HG02798 (cell line): Measurements from ENCODE around the gene PDPN.

Source experiments
- ATAC-seq: cut with Tn5 transposase; IDR thresholded peaks from one replicate; pipeline ENCODE4 v1.9.1; 2021; ENCODE audit warnings: mild to moderate bottlenecking; ENCODE audit not compliant: unreplicated experiment, poor library complexity

Gene PDPN

DNA sequence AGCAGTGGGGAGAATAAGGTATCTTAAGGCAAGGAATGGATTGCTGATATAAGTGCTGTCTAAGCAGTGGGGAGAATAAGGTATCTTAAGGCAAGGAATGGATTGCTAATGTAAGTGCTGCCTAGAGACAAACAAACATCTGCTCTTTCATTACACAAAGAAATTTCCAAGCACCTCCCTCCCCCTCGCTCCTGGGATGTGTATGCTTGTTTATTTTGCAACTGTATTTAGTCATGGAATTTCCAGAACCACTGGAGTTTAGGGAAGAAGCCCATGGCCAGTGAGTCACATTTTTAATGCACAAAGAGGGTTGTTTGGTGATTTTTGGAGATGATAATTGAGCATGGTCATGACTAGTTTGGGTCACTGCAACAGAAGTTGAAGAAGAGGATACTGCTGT is 21.5 kb downstream of the PDPN start:
- ATAC-seq = no peak

DNA sequence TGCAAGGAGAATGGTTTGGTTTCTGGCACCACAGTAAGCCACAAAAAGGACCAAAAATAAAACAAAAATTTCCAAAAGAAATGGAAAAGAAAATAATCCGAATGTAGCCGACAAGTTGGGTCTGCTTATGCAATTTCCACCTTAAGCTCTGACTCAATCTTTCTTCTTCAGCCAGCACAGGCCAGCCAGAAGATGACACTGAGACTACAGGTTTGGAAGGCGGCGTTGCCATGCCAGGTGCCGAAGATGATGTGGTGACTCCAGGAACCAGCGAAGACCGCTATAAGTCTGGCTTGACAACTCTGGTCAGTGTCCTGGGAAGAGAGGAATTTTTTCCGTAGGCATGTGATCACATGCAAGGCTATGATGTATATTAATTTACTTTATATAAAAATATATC is 23.4 kb downstream of the PDPN start:
- ATAC-seq = no peak

DNA sequence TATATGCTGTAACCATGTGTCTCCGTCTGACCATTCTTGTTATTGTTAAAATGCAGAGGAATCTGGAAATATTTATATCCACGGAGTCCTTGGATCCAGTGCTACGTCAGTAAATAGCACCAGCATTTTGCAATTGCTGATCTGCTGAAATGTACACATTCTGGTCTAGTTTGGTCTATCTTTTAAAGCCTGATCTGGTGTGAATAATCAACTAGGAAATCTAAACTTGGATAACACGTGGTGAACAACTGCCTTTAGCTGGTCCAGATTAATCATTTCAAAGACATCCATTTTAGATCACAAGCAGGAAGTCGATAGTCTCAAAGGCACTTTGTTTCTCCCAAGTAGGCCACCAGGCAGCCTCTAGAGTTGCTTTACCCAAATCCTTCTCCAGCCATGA is 32.6 kb downstream of the PDPN start:
- ATAC-seq = no peak

DNA sequence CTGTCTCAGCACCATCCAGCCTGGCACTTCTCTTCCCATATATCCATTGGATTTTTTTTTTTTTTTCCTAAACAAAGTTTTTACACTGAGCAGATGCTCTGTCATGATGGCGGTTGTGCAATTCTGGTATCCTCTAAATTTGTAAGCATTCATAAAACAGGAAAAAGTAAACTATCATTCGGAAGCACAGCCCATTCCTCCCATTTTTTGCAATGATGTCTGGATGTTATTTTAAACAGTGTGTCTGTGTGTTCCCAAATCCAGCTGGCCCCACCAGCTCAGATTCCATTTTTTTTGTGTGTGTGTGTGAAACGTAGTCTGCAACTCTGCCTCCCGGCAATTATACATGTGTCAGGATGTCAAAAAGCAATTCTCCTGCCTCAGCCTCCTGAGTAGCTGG is 33.5 kb downstream of the PDPN start:
- ATAC-seq = no peak

DNA sequence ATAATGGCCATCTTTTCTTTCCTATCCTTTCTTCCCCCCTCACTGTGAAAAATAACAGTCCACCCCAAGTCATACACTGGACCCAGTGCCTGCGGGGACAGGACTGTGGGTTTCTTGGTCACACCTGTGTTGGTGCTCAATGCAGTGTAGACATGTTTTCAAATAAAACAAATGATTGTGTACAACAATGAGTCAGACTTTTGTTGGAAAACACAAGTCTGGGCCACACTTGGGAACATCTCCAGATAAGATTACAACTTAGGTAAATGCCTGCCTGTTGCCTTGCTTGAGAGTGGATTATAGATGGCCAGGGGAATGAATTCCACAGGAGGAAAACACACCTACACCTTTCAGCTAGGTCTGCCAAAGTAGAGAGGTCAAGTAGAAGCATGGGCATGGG is 34.1 kb downstream of the PDPN start:
- ATAC-seq = no peak

DNA sequence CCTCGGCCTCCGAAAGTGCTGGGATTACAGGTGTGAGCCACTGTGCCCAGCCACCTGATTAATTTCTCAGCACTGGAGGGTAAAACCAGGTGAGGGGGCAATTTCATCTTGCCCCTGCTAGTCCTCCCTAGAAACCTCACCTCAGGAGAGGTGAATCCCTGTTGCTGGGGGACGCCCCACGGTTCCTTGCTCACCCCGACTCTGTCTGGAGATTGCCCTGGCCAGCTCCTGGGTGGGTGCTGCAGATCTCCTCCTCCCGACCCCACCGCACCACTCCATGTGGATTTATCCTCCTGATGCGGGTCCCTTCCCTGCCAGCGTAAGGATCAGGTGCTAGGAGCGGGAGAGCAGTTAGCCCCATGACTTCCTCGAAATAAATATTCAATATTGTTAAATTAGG is 34.9 kb downstream of the PDPN start:
- ATAC-seq = no peak

DNA sequence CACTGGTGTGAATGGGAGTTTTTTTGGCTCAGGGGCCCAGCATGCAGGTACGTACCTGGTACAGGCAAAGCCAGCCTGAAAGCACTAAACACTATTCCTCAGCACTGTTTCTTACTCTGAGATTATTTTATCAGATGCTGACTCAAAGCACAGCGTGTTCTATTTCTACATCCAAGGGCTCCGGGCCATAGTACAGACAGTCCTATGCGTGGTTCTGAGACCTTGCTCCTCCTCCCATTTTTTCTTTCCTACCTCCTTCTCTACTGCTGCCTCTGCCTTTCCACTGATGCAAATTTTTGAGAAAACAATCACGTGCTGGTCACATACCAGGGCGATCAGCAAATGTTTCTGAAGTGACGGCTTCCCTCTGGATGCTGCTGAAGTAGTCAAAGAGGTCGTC is 36.3 kb downstream of the PDPN start:
- ATAC-seq = no peak

DNA sequence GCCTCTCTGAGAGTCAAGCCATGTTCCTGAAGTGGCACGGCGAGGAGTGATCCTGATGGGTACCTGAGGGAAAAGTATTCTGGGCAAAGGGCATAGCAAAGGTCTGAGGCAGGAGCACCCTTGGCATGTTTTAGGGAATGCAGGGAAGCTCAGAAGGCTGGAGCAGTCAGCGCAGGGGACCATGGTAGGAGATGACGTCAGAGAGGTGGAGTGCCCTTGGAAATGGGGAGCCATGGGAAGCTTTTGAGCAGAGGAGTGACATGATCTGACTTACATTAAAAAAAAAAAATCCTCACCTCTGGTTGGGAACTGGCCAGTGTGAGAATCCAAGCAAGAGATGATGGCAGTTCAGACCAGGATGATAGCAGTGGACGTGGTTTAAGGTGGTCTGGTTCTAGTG is 37.2 kb downstream of the PDPN start:
- ATAC-seq = no peak

DNA sequence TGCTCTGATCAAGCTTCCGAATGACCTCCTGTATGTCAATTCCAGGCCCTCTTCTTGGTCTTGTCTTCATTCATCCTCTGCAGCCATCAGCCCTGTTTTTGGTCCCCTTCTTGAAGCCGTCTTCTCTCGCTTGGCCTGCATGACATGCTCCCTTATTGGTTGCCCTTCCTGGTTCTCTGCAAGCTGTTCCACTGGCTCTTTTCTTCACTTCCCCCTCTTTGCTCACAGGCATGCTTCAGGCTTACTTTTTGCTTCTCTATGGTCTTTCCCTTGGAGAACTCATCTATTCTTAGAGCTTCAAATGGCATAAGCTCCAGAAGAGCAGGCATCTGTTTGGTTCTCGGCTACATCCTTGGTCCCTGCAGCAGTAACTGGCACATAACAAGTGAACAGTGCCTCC is 38.8 kb downstream of the PDPN start:
- no peak for ATAC-seq

DNA sequence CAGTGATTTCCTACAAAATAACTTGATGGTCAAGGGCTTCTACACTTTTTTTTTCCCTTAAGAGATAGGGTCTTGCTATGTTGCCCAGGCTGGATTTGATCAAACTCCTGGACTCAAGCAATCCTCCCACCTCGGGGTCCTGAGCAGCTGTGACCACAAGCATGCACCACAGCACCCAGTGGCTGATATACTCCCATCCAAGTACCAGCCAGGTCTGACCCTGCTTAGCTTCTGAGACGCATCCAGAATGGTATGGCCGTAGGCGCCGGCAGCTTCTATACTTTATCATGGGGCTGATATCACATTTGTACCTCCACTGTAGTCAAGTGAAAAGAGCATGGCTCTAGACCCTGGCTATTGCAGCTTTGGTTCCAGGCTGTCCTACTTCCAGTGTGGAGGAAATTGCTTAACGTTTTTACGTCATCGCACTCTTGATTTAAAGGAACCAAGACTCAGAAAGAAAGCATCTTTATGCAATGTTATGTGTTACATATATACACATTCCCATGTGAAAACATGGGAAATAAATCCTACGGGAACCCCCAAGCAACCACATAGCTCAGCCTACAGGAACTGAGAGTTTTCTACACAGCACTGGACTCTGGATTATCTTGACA is 39.5 kb downstream of the PDPN start:
- no peak for ATAC-seq

DNA sequence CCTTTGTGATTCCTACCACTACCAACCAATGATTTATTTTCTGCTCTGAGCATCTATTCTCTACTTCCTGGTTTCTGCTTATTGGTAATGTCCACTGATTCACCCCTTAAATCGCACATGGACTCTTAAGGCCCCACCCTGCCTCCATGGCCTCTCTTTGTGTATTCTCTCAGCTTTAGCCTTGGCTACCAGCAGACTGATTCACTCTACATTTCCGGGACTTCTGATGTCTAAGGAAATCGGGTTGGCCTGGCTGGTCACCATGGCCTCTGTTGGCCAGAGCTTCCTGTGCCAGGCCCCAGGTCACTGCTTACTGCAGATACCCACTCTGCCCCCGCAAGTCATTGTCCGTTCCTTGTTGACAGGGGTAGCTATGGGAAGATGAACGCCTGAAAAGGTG is 40.9 kb downstream of the PDPN start:
- ATAC-seq = no peak

DNA sequence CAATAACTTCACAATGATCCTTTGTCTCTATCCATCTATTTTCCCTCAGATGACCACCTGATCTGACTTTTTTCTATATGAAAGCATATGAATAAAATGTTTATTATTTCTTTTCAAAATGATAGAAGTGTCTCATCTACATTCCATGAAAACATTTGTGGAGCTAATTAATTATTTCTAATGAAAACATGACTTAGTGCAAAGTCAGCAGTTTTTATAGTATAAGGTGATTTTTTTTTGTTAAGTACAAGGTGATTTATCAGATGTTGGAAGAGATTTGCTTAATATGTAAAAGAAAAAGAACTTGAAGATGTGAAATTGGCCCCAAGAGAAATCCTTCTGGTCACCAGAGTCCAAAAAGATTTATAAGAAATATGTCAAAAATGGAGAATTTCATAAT is 43.5 kb downstream of the PDPN start:
- ATAC-seq = no peak

DNA sequence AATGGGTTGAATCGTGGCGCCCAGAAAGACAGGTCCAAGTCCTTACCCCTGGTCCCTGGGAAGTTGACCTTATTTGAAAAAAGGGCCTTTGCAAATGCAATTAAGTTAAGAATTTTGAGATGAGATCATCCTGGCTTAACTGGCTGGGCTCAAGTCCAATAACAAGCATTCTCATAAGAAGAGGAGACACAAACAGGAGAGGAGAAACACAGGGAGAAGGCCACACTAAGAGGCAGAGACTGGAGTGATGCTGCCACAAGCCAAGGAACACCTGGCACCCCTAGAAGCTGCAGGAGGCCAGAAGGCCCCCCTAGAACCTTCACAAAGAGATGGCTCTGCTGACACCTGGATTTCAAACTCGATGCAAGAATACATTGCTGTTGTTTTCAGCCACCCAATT is 44.6 kb downstream of the PDPN start:
- no peak for ATAC-seq

DNA sequence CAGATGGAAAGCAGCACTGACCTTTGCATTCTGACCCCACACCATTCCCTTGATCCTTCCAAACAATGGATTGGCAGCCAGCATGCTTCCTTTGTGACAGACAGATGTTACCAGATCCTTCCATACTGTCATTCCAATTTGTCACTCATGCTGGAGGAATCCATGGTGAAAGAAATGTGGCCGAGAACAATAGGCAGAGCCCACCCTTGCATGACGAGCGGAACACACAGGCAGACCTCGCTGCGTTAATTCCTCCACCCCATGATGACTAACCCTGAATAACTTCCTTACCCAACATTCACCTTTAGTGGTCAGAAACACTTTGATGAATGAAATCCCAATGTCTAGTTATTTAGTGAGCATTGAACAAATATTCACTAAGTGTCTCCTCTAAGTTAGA is 45.1 kb downstream of the PDPN start:
- ATAC-seq = no peak

DNA sequence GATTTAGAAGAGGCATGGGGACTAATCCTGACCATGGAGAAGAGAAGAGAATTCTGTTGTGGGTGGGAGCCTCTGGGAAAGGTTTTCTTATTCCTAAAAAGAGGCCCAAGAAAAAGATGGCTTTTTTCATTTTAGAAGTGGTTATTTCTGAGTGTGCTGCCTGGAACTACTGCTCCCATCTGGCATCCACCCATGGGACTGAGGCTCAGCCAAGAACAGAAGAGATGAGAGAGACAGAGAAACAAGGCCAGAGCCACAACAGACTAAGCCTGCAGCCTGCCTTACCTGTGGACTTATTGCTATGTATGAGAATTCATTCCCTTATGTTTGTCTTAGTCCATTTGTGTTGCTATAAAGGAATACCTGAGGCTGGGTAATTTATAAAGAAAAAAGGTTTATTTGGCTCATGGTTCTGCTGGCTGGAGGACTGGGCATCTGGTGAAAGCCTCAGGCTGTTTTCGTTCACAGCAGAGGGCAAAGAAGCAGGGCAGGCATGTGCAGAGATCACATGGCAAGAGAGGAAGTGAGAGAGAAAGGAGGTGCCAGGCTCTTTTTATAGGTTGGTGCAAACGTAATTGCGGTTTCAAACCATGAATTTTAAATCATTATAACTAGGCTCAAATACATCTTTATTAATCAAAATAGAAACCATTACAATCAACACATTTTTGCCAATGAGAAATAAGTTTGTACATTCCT is 58.8 kb downstream of the PDPN start:
- ATAC-seq = no peak

DNA sequence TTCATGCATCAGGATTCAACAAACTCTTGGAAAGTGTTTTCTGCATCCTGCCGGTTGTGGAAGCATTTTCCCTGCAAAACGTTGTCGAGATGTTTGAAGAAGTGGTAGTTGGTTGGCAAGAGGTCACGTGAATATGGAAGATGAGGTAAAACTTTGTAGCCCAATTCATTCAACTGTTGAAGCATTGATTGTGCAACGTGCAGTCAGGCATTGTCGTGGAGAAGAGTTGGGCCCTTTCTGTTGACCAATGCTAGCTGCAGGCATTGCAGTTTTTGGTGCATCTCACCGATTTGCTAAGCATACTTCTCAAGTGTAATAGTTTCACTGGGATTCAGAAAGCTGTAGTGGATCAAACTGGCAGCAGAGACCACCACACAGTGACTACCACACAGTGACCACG is 59.4 kb downstream of the PDPN start:
- ATAC-seq = no peak

DNA sequence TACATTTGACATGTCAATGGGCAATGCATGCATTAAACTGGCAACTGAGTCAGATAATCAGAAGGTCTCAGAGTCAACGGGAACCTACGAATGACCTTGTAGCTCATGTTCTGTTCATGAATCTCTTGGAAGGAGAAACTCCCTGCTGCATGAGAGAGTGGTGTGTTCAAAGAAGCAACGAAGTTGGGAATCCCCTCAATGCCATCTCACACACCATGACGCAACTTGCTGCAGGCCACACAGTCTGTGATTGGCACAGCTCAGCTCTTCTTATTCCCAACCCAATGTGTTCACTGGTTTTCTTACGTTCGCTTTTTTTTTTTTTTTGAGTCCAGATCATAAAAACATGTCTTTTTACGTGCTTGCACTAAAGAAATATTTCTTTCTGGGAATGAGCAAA is 62.9 kb downstream of the PDPN start:
- ATAC-seq = no peak

DNA sequence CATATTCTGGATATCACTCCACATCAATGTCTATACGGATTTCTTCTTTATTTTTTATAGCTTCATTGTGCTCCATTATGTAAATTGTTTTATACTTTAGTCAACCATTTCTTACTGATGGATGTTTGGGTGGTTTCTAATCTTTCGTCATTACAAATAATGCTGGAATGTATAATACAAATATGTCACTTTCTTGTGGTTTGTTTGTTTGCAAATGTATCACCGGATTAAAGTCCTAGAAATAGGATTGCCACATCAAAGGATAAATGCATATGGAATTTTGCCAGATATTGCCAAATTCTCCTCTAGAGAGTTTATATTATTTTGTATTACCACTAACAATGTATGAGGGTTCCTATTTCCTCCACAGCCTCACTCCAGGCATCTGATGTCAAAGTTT is 67.6 kb downstream of the PDPN start:
- no peak for ATAC-seq

DNA sequence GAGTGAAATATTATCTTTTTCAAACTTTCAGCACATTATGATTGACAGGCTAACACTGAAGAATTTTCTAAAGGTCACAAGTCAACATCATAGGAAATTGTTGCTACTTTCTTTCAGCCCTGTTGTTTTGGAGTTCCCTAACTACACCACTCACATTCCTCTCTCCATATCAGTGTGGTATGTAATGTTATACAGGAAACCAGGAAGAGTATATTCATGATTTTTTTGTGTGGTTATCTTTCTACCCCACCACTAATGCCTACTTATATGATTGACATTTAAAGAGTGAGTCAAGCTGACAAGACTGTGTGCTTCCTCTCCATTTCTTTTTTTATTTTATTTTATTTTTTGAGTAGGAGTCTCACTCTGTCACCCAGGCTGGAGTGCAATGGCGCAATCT is 68.6 kb downstream of the PDPN start:
- no peak for ATAC-seq

DNA sequence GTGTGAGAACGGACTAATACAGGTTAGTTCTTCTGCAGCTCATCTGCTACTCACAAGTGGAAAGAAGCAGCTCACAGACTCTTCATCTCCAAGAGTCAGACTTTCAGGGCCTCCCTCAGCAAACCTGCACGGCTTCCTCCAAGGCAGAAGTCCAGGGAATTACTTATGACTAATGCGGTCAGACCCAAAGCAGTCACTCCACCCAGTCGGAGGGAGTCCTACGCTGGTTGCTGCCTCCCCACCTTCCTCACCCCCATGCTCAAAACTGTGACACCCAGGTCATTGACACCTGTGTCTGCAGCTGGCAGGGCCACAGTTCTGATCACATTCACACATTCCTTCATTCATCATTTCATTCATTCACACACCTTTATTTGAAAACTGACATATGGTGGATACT is 77.9 kb downstream of the PDPN start:
- ATAC-seq = no peak

DNA sequence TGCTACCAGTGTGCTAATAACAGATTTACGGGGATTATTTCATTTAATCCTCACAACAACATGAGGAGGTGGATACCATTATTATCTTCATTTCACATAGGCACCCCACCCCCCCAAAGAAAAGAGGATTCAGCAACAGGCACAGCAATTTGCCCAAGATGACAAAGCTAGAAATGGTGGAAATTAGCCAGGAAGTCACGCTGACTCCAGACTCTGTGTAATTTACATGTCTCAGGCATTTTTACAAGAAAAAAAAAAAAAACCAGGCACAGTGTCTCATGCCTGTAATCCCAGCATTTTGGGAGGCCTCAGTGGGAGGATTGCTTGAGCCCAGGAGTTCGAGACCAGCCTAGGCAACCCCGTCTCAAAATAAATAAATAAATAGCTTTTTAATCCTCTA is 78.9 kb downstream of the PDPN start:
- no peak for ATAC-seq

DNA sequence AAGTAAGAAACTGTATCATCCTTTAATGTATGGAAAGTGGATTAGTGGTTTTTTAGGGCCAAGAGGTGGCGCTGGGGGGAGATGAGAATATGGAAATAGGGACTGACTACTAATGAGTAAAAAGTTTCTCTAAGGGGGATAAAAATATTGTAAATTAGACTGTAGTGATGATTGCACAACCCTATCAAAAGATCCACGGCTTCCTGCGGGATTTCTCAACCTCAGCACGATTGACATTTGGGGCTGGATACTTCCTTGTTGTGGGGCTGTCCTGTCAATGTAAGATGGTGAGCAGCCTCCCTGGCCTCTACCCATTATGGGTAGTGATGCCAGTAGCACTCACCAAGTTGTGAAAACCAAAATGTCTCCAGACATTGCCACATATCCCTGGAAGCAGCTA is 80.3 kb downstream of the PDPN start:
- no peak for ATAC-seq

DNA sequence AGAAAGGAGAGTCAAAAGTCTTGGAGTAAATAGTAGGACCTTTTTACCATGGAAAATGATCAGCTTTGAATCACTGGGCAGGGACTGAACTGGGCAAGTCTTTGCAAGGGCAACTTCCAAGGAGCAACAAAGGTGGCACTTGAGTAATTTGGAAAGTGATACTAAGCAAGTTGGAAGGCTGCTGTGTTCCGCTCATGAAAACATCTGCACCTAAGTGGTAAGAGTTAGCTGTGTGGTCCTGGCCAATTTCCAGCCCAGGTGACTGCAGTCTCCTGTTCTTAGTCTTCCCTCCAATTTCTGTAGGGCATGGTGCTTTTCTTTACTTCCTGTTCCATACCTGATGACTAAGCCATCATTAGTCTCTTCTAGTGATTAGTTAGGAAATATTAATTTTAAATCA is 80.8 kb downstream of the PDPN start:
- ATAC-seq = no peak
